DND-41 (cell line): ENCODE results near the gene SULT1A2.

Experiments
- ATAC-seq: fragments of 200-7000 bp; cut with Tn5 transposase; 3 replicates; pipeline ENCODE4 v1.9.1; 2021; ENCODE audit warnings: low read depth; ENCODE audit not compliant: insufficient read depth
- DNase-seq: peaks from one replicate; pipeline ENCODE4 v3.0.0-alpha.2; 2020
- H2AFZ ChIP-seq: 2 replicates; pipeline ENCODE4 v1.6.0; 2012; ENCODE audit warnings: low read depth, low read length
- H3K27ac ChIP-seq: 2 replicates; pipeline ENCODE4 v1.5.1; 2012; ENCODE audit warnings: low read length, inconsistent platforms
- H3K27me3 ChIP-seq: fragments of 200-600 bp; sonication (generic); 2 replicates; pipeline ENCODE4 v1.6.0; 2012; ENCODE audit warnings: low read length, mild to moderate bottlenecking, inconsistent platforms; ENCODE audit not compliant: insufficient read depth, poor library complexity
- H3K36me3 ChIP-seq: 2 replicates; pipeline ENCODE4 v1.5.1; 2012; ENCODE audit warnings: low read length, inconsistent platforms; ENCODE audit not compliant: insufficient read depth
- H3K4me1 ChIP-seq: 2 replicates; pipeline ENCODE4 v1.5.1; 2012; ENCODE audit warnings: mild to moderate bottlenecking, low read length; ENCODE audit not compliant: insufficient read depth
- H3K4me2 ChIP-seq: 2 replicates; pipeline ENCODE4 v1.6.0; 2012; ENCODE audit warnings: mild to moderate bottlenecking, moderate library complexity, low read length, inconsistent platforms; ENCODE audit not compliant: insufficient read depth
- H3K4me3 ChIP-seq, 2 experiments: fragments of 200-600 bp in 1 of 2; shearing (Covaris generic) in 1 of 2; 2 replicates each; pipeline ENCODE4 v1.5.1; 2012 to 2016; ENCODE audit warnings: inconsistent platforms in 2 of 2, low read length in 2 of 2, mild to moderate bottlenecking in 2 of 2, low read depth in 1 of 2, moderate library complexity in 1 of 2
- H3K79me2 ChIP-seq: 2 replicates; pipeline ENCODE4 v1.6.0; 2012; ENCODE audit warnings: low read length, inconsistent platforms; ENCODE audit not compliant: insufficient read depth
- H3K9ac ChIP-seq: 2 replicates; pipeline ENCODE4 v1.6.0; 2012; ENCODE audit warnings: low read depth, mild to moderate bottlenecking, inconsistent platforms, low read length, moderate library complexity
- H3K9me3 ChIP-seq: 2 replicates; pipeline ENCODE4 v1.5.1; 2012; ENCODE audit warnings: low read length, moderate library complexity, mild to moderate bottlenecking, inconsistent platforms; ENCODE audit not compliant: insufficient read depth, severe bottlenecking
- H4K20me1 ChIP-seq: 2 replicates; pipeline ENCODE4 v1.6.0; 2012; ENCODE audit warnings: low read length; ENCODE audit not compliant: insufficient read depth
- EZH2 ChIP-seq: IDR thresholded peaks from 3 replicates; pipeline ENCODE4 v1.6.1; 2012; ENCODE audit warnings: borderline replicate concordance, low read depth, mild to moderate bottlenecking, moderate library complexity, low read length, inconsistent platforms; ENCODE audit not compliant: severe bottlenecking
- TF ChIP-seq, protein P1 (sequence below): IDR thresholded peaks from 2 replicates; pipeline ENCODE4 v1.5.1; 2012; ENCODE audit warnings: borderline replicate concordance, low read length, moderate library complexity, mild to moderate bottlenecking; ENCODE audit not compliant: poor library complexity, severe bottlenecking; ENCODE audit errors: extremely low read depth

The SULT1A2 gene

DNA sequence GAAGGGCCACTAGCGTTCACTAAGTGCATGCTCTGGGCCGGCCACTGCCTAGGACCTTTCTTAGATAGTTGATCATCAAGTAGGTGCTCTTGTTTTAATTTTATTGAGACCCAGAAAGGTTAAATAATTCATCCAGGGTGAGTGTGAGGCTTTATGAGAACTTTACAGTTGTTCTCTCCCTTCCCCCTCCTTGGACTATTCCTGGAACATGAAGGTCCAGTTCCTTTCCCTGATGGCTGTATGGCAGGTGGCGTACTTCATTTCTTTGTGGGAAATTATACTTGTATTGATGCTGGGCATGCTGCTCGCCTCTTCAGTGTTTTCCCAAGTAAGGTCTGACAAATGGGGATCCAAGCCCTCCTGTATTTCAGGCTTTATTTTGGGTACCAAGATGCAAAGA is 34.7 kb downstream of the SULT1A2 start:
- Histone ChIP-seq H2AFZ (no peak overlapping the region), H3K27me3 (no peaks in the 10 kb centered on the region), H3K9ac (no peak overlapping the region), H4K20me1 (peaks cover 26% of the 10 kb centered on the region; the same call in 1 of the 2 replicates), H3K79me2 (peaks cover 61% of the 10 kb centered on the region), H3K36me3 (peaks cover 37% of the 10 kb centered on the region), H3K4me2 (no peak overlapping the region), H3K27ac (no peak overlapping the region), H3K4me1 (no peaks in the 10 kb centered on the region), H3K4me3 (no peak overlapping the region), H3K9me3 (peaks cover 5% of the 10 kb centered on the region)
- no peak for ATAC-seq
- no peak for TF ChIP-seq EZH2
- TF ChIP-seq, protein P1, sequence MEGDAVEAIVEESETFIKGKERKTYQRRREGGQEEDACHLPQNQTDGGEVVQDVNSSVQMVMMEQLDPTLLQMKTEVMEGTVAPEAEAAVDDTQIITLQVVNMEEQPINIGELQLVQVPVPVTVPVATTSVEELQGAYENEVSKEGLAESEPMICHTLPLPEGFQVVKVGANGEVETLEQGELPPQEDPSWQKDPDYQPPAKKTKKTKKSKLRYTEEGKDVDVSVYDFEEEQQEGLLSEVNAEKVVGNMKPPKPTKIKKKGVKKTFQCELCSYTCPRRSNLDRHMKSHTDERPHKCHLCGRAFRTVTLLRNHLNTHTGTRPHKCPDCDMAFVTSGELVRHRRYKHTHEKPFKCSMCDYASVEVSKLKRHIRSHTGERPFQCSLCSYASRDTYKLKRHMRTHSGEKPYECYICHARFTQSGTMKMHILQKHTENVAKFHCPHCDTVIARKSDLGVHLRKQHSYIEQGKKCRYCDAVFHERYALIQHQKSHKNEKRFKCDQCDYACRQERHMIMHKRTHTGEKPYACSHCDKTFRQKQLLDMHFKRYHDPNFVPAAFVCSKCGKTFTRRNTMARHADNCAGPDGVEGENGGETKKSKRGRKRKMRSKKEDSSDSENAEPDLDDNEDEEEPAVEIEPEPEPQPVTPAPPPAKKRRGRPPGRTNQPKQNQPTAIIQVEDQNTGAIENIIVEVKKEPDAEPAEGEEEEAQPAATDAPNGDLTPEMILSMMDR: no peak
- no peak for DNase-seq

DNA sequence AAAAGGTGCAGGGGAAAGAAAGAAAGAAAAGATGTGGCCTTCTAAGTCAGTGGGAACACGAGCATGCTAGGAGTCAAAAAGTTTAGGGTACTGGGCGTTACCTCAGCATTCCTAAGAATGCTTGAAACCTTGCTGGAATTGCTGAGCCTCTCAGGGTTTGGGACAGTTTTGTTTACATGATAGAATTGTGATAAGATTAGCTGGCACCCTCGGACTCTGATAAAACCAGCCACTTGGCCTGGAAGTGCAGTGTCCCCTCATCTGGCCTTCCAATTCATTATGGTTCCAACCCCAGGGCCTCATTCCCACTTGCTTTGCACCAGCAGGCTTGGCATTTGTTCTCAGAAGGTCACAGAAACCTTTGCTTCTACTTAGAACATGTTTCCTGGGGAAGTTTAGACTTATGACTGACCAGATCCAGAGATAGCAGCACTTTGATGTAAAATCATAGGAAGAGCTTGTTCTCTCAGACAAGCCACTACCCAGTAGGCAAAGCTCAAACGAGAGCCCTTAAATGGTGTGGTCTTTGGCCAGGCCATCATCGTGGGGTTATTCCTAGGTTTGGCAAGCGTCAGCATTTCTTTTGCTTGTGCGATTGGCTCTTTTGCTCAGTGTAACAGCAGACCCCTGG is 35.2 kb downstream of the SULT1A2 start:
- no peak for TF ChIP-seq EZH2
- TF ChIP-seq, protein P1: no peak
- peaks cover 42% of the 10 kb centered on the region for H3K36me3 ChIP-seq
- ATAC-seq (no peak), DNase-seq (no peak)
- H3K4me3 ChIP-seq: no peak overlapping the region
- no peak overlapping the region for H3K4me2 ChIP-seq
- no peak overlapping the region for H3K27ac ChIP-seq
- H3K9me3 ChIP-seq: peaks cover 3% of the 10 kb centered on the region
- peaks cover 31% of the 10 kb centered on the region; the same call in 1 of the 2 replicates for H4K20me1 ChIP-seq
- no peaks in the 10 kb centered on the region for H3K4me1 ChIP-seq
- H3K9ac ChIP-seq: no peak overlapping the region
- no peaks in the 10 kb centered on the region for H3K27me3 ChIP-seq
- no peak overlapping the region for H2AFZ ChIP-seq
- peaks cover 61% of the 10 kb centered on the region for H3K79me2 ChIP-seq

DNA sequence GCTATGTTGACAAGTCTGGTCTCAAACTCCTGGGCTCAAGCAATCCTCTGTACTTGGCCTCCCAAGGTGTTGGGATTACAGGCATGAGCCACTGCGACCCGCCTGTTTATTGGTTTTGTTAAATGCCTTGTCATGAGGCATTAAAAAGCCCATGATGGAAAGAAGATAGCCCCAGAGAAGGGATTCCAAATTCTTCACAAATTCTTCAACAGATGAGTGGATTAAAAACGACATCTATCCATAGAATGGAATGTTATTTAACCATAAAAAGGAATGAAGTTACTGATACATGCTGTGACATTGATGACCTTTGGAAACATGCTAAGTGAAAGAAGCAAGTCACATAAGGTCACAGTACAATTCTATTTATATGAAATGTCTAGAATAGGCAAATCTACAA is 38.4 kb downstream of the SULT1A2 start:
- ATAC-seq: no peak
- no peaks in the 10 kb centered on the region for H3K27me3 ChIP-seq
- H3K27ac ChIP-seq: no peak overlapping the region
- H4K20me1 ChIP-seq: peaks cover 34% of the 10 kb centered on the region; the same call in 1 of the 2 replicates
- H3K79me2 ChIP-seq: peaks cover 60% of the 10 kb centered on the region
- H3K36me3 ChIP-seq: peaks cover 50% of the 10 kb centered on the region
- no peak overlapping the region for H2AFZ ChIP-seq
- DNase-seq: no peak
- TF ChIP-seq EZH2: no peak
- TF ChIP-seq, protein P1: no peak
- no peak overlapping the region for H3K4me3 ChIP-seq
- no peak overlapping the region for H3K9ac ChIP-seq
- H3K4me1 ChIP-seq: peaks cover 14% of the 10 kb centered on the region
- H3K9me3 ChIP-seq: no peaks in the 10 kb centered on the region
- H3K4me2 ChIP-seq: no peak overlapping the region
